ENCODE results near the gene CCDC187. TPM values are rescaled to one million over a fixed set of nuclear protein-coding genes. Genes with fewer than 3 reads are reported as not detected.

Gene CCDC187
- polyA plus RNA-seq, 1 donor (not counting 4 experiments of a cell fraction or from before 2014, with no cell fraction given) = 0.03 TPM

- Histone ChIP-seq H3K79me2 (ENCODE audit: control insufficient read depth, insufficient read depth, low read length) (no peaks in the 10 kb centered on the region), H3K4me1 (ENCODE audit: control insufficient read depth, extremely low read depth, insufficient read depth, low read length) (no peaks in the 10 kb centered on the region), H3K9ac (ENCODE audit: control insufficient read depth, extremely low read depth, insufficient read depth, low read length) (no peak overlapping the region), H3K4me2 (ENCODE audit: control insufficient read depth, extremely low read depth, insufficient read depth, low read depth, low read length) (no peak overlapping the region), H4K20me1 (ENCODE audit: control insufficient read depth, extremely low read depth, insufficient read depth, low read length) (peaks cover 2% of the 10 kb centered on the region), H3K9me1 (ENCODE audit: control insufficient read depth, extremely low read depth, insufficient read depth, low read length) (no peaks in the 10 kb centered on the region), H2AFZ (ENCODE audit: control insufficient read depth, low read length) (no peak overlapping the region), H3K27me3 (ENCODE audit: control insufficient read depth, extremely low read depth, insufficient read depth, low read length) (peaks cover 90% of the 10 kb centered on the region), H3K4me3 (ENCODE audit: control insufficient read depth in 2 of 3, extremely low read depth in 1 of 3, insufficient read depth in 2 of 3, low read depth in 1 of 3, low read length in 3 of 3) (no peak overlapping the region), H3K36me3 (ENCODE audit: control insufficient read depth in 2 of 2, extremely low read depth in 1 of 2, insufficient read depth in 2 of 2, low read length in 2 of 2) (no peaks in the 10 kb centered on the region), H3K9me3 (ENCODE audit: control insufficient read depth, low read depth, low read length) (no peaks in the 10 kb centered on the region), H3K27ac (ENCODE audit: control insufficient read depth, insufficient read depth, low read length) (no peak overlapping the region)
- TF ChIP-seq CTCF (optimal IDR thresholded peaks at IDR 0.05 in 1 of 3, IDR thresholded peaks at IDR 0.05 in 1 of 3, conservative IDR thresholded peaks at IDR 0.05 in 1 of 3; ENCODE audit: extremely low read depth in 1 of 3, insufficient read depth in 2 of 3, low read length in 3 of 3) (no peak), EZH2 (IDR thresholded peaks at IDR 0.05; ENCODE audit: low read length) (no peak)
- DNase-seq (ENCODE audit: low read depth, low spot score) = no peak
- no peak for FAIRE-seq
- dilution Hi-C loops (cut with MboI; ENCODE audit: extremely low pct_ligation_motif_present, low sequenced_read_pairs) = no loop called here
These were observed 103.5 kb downstream of the CCDC187 start for GRCh38 chr9:136200424-136200823.

Other genes with a start within 250 kb of the CCDC187 start
- gene NACC2, start 208.8 kb downstream of the CCDC187 start, polyA plus RNA-seq = 4.6 to 7.4 TPM (median 6.6 TPM) in 3 replicates
- 9.9 to 19.2 TPM (median 14.3 TPM) in 3 replicates for gene TMEM250, start 185.2 kb downstream of the CCDC187 start, polyA plus RNA-seq
- gene LHX3, start 99.0 kb downstream of the CCDC187 start, polyA plus RNA-seq = not detected in 3 replicates
- 6.9 to 11.9 TPM (median 10.9 TPM) in 3 replicates for gene QSOX2, start 58.3 kb downstream of the CCDC187 start, polyA plus RNA-seq
- gene GPSM1, start 23.4 kb upstream of the CCDC187 start, polyA plus RNA-seq = 2.5 to 8.1 TPM (median 3.3 TPM) in 3 replicates
- 6.1 to 7.8 TPM (median 6.7 TPM) in 3 replicates for gene DNLZ, start 59.6 kb upstream of the CCDC187 start, polyA plus RNA-seq
- gene CARD9, start 69.6 kb upstream of the CCDC187 start, polyA plus RNA-seq = 0.05 to 0.21 TPM (median 0.07 TPM) in 3 replicates
- gene SNAPC4, start 96.1 kb upstream of the CCDC187 start, polyA plus RNA-seq = 3.6 to 4.5 TPM (median 3.6 TPM) in 3 replicates
- gene ENTR1, start 106.5 kb upstream of the CCDC187 start, polyA plus RNA-seq = 36.8 to 50.8 TPM (median 46.5 TPM) in 3 replicates
- 71.3 to 86.1 TPM (median 85.9 TPM) in 3 replicates for gene PMPCA, start 106.6 kb upstream of the CCDC187 start, polyA plus RNA-seq
- 4.4 to 6.5 TPM (median 5.2 TPM) in 3 replicates for gene INPP5E, start 135.8 kb upstream of the CCDC187 start, polyA plus RNA-seq
- gene SEC16A, start 178.9 kb upstream of the CCDC187 start, polyA plus RNA-seq = 12.2 to 33.1 TPM (median 15.8 TPM) in 3 replicates
- gene NOTCH1, start 242.0 kb upstream of the CCDC187 start, polyA plus RNA-seq = 6.1 to 10.6 TPM (median 9.2 TPM) in 3 replicates